HepG2 (cell line): Measurements from ENCODE around the gene C11orf54. TPM values are rescaled to one million over a fixed set of nuclear protein-coding genes. Genes with fewer than 3 reads are reported as not detected.

Experiments
- CEBPG ChIP-seq: IDR thresholded peaks from 2 replicates; pipeline ENCODE4 v1.6.1; 2016
- CREM ChIP-seq, 2 experiments: sonication (generic) in 1 of 2; formaldehyde crosslinking in 1 of 2; IDR thresholded peaks; 2 replicates each; pipeline versions ENCODE4 v1.4.0 to v1.6.1; 2016 to 2020; ENCODE audit warnings: antibody characterized with exemption in 1 of 2, mild to moderate bottlenecking in 1 of 2, missing genetic modification reagents in 1 of 2
- HHEX ChIP-seq: IDR thresholded peaks from 2 replicates; pipeline ENCODE4 v1.6.1; 2016; ENCODE audit warnings: control low read depth
- LCORL ChIP-seq, 2 experiments: fragments of 450-650 bp in 1 of 2; sonication (generic) in 1 of 2; formaldehyde crosslinking in 1 of 2; IDR thresholded peaks; 2 replicates each; pipeline versions ENCODE4 v1.5.0 to v1.6.1; 2017 to 2020; ENCODE audit warnings: antibody characterized with exemption in 1 of 2, missing genetic modification reagents in 1 of 2
- MYPOP ChIP-seq: sonication (generic); formaldehyde crosslinking; IDR thresholded peaks from 2 replicates; pipeline ENCODE4 v1.8.1; 2023; ENCODE audit warnings: mild to moderate bottlenecking, moderate library complexity, missing genetic modification reagents
- NCOR1 ChIP-seq: fragments of 200-600 bp; sonication (generic); IDR thresholded peaks from 2 replicates; pipeline ENCODE4 v1.7.0; 2017; ENCODE audit warnings: antibody characterized with exemption, low read length, borderline replicate concordance
- NONO ChIP-seq, 2 experiments: fragments of 450-650 bp in 1 of 2; sonication (generic) in 1 of 2; formaldehyde crosslinking in 1 of 2; IDR thresholded peaks in 1 of 2; conservative IDR thresholded peaks in 1 of 2; 2 replicates each; pipeline versions ENCODE4 v1.6.1 to v1.8.0; 2017 to 2022; ENCODE audit warnings: mild to moderate bottlenecking in 1 of 2, missing genetic modification reagents in 1 of 2, moderate library complexity in 1 of 2
- REPIN1 ChIP-seq: sonication (generic); formaldehyde crosslinking; IDR thresholded peaks from 2 replicates; pipeline ENCODE4 v1.8.0; 2022; ENCODE audit warnings: missing genetic modification reagents, low read depth, mild to moderate bottlenecking, borderline replicate concordance
- RFX5 ChIP-seq: IDR thresholded peaks from 2 replicates; pipeline ENCODE4 v1.6.1; 2011; ENCODE audit warnings: low read depth, low read length, improper control_type of control experiment
- SPEN ChIP-seq: sonication (generic); formaldehyde crosslinking; IDR thresholded peaks from 2 replicates; pipeline ENCODE4 v1.5.1; 2020; ENCODE audit warnings: low read depth, mild to moderate bottlenecking, missing genetic modification reagents
- STAT6 ChIP-seq: sonication (generic); formaldehyde crosslinking; IDR thresholded peaks from 2 replicates; pipeline ENCODE4 v1.4.0; 2020; ENCODE audit warnings: missing genetic modification reagents, mild to moderate bottlenecking, borderline replicate concordance
- TAF1 ChIP-seq: sonication (generic); formaldehyde crosslinking; IDR thresholded peaks from 2 replicates; pipeline ENCODE4 v1.4.0; 2020; ENCODE audit warnings: missing genetic modification reagents
- TBX2 ChIP-seq: sonication (generic); formaldehyde crosslinking; IDR thresholded peaks from 2 replicates; pipeline ENCODE4 v1.5.0; 2020; ENCODE audit warnings: missing genetic modification reagents, mild to moderate bottlenecking, borderline replicate concordance
- ZFP36L1 ChIP-seq: sonication (generic); formaldehyde crosslinking; IDR thresholded peaks from 2 replicates; pipeline ENCODE4 v1.8.0; 2022; ENCODE audit warnings: mild to moderate bottlenecking, missing genetic modification reagents, moderate library complexity
- ZNF20 ChIP-seq: sonication (generic); formaldehyde crosslinking; IDR thresholded peaks from 2 replicates; pipeline ENCODE4 v1.4.0; 2020; ENCODE audit warnings: mild to moderate bottlenecking, moderate library complexity, missing genetic modification reagents
- ZNF224 ChIP-seq: sonication (generic); formaldehyde crosslinking; IDR thresholded peaks from 2 replicates; pipeline ENCODE4 v1.5.0; 2020; ENCODE audit warnings: mild to moderate bottlenecking, missing genetic modification reagents
- ZNF326 ChIP-seq: sonication (generic); formaldehyde crosslinking; IDR thresholded peaks from 2 replicates; pipeline ENCODE4 v1.4.0; 2020; ENCODE audit warnings: missing genetic modification reagents, borderline replicate concordance
- ZNF431 ChIP-seq: sonication (generic); formaldehyde crosslinking; IDR thresholded peaks from 2 replicates; pipeline ENCODE4 v1.9.0; 2022; ENCODE audit warnings: missing genetic modification reagents, low read depth, mild to moderate bottlenecking, borderline replicate concordance
- ZNF503 ChIP-seq: sonication (generic); formaldehyde crosslinking; IDR thresholded peaks from 2 replicates; pipeline ENCODE4 v1.4.0; 2020; ENCODE audit warnings: missing genetic modification reagents
- ZNF672 ChIP-seq: sonication (generic); formaldehyde crosslinking; IDR thresholded peaks from 2 replicates; pipeline ENCODE4 v1.8.1; 2022; ENCODE audit warnings: missing genetic modification reagents
- ZNF7 ChIP-seq: IDR thresholded peaks from 2 replicates; pipeline ENCODE4 v1.6.1; 2016; ENCODE audit warnings: missing biosample characterization, missing genetic modification reagents
- ZNF761 ChIP-seq: sonication (generic); formaldehyde crosslinking; conservative IDR thresholded peaks from 2 replicates; pipeline ENCODE4 v1.4.0; 2020; ENCODE audit warnings: mild to moderate bottlenecking, missing genetic modification reagents
- ZNF766 ChIP-seq: sonication (generic); formaldehyde crosslinking; IDR thresholded peaks from 2 replicates; pipeline ENCODE4 v1.5.0; 2020; ENCODE audit warnings: missing genetic modification reagents, borderline replicate concordance
- ZSCAN29 ChIP-seq: sonication (generic); formaldehyde crosslinking; conservative IDR thresholded peaks from 2 replicates; pipeline ENCODE4 v1.4.0; 2020; ENCODE audit warnings: mild to moderate bottlenecking, missing genetic modification reagents
- polyA plus RNA-seq, 8 experiments: library from polyadenylated mRNA; depleted of rRNA in 3 of 8; stranded (reverse) in 7 of 8; unstranded in 1 of 8; fragments of >200 nt; fragmentation: Illumina TruSeq in 4 of 8; extraction: Trizol in 4 of 8; gene quantifications; 2 replicates each; pipeline versions ENCODE4 v1.2.1 to v1.2.3, GENCODE V29; 2011 to 2016; ENCODE audit warnings: low read depth in 4 of 8, missing spikeins in 1 of 8, mixed read lengths in 1 of 8; ENCODE audit not compliant: insufficient read depth in 1 of 8
- total RNA-seq, 5 experiments: library from RNA; depleted of rRNA; stranded (reverse); fragments of >200 nt; fragmentation: Illumina TruSeq; extraction: Trizol; gene quantifications; 2 replicates each; pipeline ENCODE4 v1.2.3, GENCODE V29; 2016; ENCODE audit warnings: low read depth in 1 of 5

Gene C11orf54
- total and polyA plus RNA-seq, 2 of the 13 experiments (the other 11 are each of a cell fraction or from before 2014, with no cell fraction given) = 42.7 to 50.1 TPM

GRCh38 chr11:93741094-93741881 is at the start of gene C11orf54, which contains the start of gene TAF1D (continued):
- TF ChIP-seq LCORL (IDR thresholded peaks at IDR 0.05) (no peak), LCORL (CRISPR knock-in tag; IDR thresholded peaks at IDR 0.05) (peak; percentile 67; the same call in 1 of the 2 replicates), CREM (IDR thresholded peaks at IDR 0.05) (peak; percentile 53), CREM (CRISPR knock-in tag; IDR thresholded peaks at IDR 0.05) (no peak), CEBPG (CRISPR knock-in tag) (no peak), MYPOP (peak; percentile 72; the same call in 1 of the 2 replicates), ZNF672 (CRISPR knock-in tag) (no peak), HHEX (CRISPR knock-in tag) (0 out of 2 replicates have a peak, but pooled peaks have one; percentile 22), ZNF431 (CRISPR knock-in tag) (peak; percentile 47; the same call in 1 of the 2 replicates), ZNF766 (CRISPR knock-in tag) (peak; percentile 45; the same call in 1 of the 2 replicates), STAT6 (no peak; the same call in 1 of the 2 replicates), TAF1 (CRISPR knock-in tag) (peak; percentile 91), ZFP36L1 (CRISPR knock-in tag) (no peak; the same call in 1 of the 2 replicates), NONO (IDR thresholded peaks at IDR 0.05) (no peak), NONO (CRISPR knock-in tag; conservative IDR thresholded peaks at IDR 0.05) (peak; percentile 71), TBX2 (CRISPR knock-in tag) (peak; percentile 83), ZNF20 (CRISPR knock-in tag) (no peak), ZNF761 (peak; percentile 43; the same call in 1 of the 2 replicates), SPEN (CRISPR knock-in tag) (peak; percentile 88), RFX5 (no peak), ZNF7 (CRISPR knock-in tag) (no peak), ZNF326 (CRISPR knock-in tag) (no peak), REPIN1 (CRISPR knock-in tag) (peak; percentile 71; the same call in 1 of the 2 replicates), ZSCAN29 (CRISPR knock-in tag) (0 out of 2 replicates have a peak, but pooled peaks have one; percentile 23), ZNF224 (CRISPR knock-in tag) (peak; percentile 6; the same call in 1 of the 2 replicates), ZNF503 (CRISPR knock-in tag) (peak; percentile 46; the same call in 1 of the 2 replicates), NCOR1 (0 out of 2 replicates have a peak, but pooled peaks have one; percentile 75)
